ENCODE results near the gene DLX4.

DNA sequence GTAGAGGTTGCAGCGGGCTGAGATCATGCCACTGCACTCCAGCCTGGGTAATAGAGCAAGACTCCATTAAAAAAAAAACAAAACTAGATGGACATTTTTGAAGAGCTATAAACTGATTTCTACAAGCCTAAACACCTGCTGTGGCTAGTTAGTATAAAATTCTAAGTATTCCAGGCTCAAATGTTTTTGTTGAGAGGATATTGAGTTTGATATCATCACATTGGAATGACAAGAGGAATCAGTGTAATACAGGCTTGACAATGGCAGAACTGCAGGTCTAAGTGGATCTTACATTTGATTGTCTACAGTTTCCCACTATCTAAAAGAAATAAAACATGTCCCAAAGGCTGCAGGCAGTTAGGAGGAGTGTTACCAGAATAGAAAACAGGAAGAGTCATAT is 49.9 kb downstream of the DLX4 start:
- no peak for TF ChIP-seq POLR2AphosphoS5 (IDR thresholded peaks at IDR 0.05)
- TF ChIP-seq POLR2A (IDR thresholded peaks at IDR 0.05) = no peak
